HuH-7.5 (cell line): ENCODE data around the gene ENDOU.

Source experiments
- DNase-seq: peaks from one replicate; pipeline ENCODE4 v3.0.0; 2011; ENCODE audit warnings: low spot score

The ENDOU gene, protein sequence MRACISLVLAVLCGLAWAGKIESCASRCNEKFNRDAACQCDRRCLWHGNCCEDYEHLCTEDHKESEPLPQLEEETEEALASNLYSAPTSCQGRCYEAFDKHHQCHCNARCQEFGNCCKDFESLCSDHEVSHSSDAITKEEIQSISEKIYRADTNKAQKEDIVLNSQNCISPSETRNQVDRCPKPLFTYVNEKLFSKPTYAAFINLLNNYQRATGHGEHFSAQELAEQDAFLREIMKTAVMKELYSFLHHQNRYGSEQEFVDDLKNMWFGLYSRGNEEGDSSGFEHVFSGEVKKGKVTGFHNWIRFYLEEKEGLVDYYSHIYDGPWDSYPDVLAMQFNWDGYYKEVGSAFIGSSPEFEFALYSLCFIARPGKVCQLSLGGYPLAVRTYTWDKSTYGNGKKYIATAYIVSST

DNA sequence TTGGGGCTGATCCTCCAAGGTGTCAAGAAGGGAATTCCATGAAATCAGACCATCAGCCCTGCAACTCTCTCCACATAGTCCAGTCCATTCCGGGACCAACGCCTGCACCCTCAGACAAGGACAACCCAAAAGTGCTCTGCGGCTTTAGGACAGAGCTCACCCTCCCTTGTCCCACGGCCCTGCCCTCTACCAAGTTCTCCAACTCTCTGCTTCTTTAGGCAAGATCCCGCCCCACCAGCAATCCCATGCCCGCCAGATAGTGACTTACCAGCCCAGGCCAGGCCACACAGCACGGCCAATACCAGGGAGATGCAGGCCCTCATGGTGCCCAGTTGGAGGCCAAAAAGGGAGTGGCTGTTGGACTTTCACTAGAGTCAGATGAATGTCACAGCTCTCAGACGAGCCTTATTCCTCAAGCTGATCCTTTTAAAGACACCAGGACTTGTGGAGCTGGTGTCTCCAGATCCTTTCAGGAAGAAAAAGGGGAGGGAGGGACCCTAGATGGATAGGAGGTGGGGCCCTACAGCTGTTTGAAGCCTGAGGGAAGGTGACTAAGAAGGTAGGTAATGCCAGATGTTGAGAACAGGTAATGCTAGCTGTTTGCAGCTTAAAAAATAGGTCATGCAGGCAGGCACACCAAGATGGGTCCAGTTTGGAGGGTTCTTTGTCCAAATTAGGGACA is at the start of gene ENDOU:
ENDOU (minus strand) TSS at position 400 of the 682 bp plus-strand sequence; CDS start at position 323, 77 bp downstream.
- DNase-seq: no peak

DNA sequence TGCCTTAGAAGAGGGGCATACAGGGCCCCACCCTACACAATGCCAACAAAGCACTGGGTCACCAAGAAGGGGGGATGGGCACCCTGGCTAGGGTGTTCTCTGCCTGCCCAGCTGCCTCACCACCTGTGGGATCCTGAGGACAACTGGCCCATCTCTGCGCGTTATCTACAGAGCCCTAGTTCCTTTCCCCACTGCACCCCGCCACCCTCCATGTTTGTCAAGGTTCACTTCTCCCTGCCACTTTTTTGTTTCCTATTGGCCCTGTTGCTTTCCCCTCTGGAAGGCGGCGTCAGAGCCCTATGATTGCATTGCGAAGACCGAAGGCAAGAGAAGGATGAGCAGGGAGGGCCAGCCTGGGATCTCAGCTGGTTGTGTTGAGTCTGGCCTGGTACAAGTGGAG is 49.4 kb upstream of the ENDOU start:
- no peak for DNase-seq

DNA sequence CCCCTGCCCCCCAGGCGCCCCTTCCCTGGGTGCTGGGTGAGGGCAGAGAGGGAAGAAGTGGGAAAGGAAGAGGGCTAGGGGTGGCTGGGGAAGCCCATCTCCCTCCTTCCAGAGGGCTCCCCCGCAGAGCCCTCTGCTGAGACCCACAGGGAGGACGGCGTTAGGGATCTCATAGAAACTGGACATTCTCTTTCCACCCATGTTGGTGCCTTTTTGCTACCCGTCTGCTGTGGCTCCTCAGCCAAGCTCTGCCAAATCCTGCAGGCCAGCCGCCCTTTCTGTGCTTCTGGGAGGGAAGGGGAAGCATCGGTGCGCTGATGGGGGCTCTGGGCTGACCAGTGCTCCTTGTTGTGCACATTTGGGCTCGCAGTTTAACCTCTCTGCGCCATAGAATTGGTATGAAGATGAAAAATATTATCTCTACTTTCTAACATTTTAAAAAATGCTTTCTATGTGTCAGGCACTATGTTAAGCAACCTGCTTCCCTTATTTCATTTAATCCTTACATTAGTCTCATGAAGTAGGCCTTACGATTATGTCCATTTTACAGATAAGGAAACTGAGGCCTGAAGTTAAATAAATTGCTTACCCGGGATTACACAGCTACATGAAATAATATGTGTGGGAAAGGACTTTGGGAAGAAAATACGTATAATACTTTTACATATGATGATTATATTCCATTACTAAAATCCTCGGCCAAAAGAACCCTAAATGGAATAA is 48.7 kb upstream of the ENDOU start:
- peak; percentile 71 for DNase-seq

DNA sequence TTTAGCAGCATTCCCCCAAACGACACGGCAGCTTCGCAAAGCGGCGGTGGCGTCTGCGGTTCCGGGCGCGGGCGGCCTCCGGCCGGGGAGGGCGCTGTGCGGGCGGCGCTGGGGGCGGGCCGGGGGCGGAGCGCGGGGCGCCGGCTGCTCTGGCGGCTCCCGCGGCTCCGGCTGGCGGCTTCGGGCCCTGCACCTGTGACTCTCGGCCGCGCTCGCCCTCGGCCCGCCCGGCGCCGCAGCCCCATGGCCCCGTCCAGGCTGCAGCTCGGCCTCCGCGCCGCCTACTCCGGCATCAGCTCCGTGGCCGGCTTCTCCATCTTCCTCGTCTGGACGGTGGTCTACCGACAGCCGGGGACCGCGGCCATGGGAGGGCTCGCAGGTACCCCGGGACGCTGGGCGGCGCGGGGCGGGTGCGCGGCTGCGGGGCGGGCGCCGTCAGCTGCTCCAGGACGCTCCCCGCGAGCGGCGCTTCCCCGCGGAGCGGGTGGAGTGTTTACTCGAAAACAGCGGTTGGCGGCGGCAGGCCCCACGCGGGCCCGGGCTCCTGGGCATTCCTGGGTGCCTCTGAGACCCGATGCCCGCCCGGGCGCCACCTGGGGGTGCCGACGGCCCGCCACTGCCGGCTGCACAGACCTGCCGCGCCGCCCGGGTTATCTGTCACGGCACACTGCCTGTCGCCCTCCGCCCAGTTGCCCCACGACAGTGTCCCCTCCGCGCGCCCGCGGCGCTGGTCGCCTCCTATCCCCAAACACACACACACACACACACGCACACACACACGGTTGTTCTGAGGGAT is 48.0 kb upstream of the ENDOU start, which contains the start of gene SLC48A1:
SLC48A1 (plus strand) TSS at position 177 of the 796 bp plus-strand sequence; CDS start at position 244, 67 bp downstream.
- DNase-seq: peak; percentile 94

DNA sequence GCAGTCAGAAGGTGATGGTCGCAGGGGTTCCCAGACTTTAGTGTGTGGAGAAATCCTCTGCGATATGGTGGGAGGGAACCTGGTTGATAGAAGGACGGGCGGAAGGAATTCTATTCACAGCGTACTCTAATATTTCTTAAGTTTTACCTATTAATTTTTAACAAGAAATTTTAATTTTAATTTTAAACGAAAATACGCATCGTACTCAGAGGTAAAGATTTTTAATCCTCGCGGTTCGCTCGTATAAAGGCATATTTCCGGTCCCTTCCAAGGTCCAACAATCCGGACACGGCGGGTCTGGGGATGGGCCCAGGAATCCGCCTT is 47.4 kb upstream of the ENDOU start:
- no peak for DNase-seq

DNA sequence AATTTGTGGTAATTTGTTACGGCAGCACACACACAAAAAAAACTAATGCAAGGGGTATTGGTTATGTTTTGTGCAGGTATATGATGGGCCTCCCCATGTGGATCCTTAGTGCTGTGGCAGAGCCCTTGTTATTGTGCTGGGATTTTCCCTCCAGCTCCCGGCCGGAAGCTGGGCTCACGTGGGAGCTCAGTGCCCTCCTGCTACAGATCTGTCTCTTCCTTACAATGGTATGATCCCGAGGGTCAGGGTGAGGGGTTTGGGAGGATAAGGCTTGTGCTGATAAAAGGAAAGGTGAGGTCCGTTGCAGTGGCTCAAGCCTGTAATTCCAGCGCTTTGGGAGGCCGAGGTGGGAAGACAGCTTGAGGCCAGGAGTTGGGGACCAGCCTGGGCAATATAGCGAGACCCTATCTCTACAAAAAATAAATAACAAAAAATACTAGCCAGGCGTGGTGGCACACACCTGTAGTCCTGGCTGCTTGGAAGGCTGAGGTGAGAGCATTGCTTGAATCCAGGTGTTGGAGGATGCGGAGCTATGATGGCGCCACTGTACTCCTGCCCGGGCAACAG is 46.9 kb upstream of the ENDOU start:
- no peak for DNase-seq

DNA sequence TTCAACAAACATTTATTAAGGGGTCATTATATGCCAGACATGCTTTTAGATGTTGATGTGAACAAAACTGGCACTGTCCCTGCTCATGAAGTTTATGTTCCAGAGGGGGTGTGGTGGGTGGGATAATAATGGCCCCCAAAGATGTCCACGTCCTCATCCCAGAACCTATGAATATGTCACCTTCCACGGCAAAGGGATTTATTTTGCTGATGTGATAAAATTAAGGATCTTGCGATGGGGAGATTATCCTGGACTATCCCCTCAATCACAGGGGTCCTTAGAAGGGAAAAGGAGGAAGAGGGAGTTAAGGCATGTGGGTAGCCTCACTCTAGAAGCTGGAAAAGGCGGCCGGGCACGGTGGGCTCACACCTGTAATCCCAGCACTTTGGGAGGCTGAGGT is 46.0 kb upstream of the ENDOU start:
- no peak for DNase-seq

DNA sequence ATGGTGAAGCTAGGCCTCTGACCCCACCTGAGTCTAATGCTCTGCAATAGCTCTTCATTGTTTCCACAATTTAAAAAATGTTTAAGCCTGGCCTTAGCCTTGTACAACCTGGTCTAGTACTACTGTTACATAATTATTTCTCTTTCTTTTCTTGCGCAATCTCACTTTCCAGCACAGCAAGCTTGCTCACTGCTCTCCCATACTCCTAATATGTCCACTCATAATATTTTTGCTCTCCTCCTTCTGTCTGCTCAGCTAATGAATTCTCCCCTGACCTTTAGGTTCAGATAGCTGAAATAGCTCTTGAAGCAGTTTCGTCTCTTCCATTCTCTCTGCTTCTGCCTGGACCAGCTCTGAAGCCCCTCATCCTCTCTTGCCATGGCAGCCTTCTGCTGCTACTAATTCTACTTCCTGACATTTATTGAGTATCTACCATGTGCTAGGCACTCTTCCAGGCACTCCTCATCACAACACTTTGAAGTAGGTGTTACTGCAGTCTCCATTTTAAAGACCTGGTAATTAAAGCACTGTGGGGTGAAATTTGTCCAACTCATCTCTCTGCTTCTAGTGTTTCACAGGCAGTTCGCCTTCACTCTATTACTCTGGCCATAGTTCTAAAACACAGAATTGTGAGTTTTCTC is 44.9 kb upstream of the ENDOU start:
- DNase-seq: peak; percentile 69

DNA sequence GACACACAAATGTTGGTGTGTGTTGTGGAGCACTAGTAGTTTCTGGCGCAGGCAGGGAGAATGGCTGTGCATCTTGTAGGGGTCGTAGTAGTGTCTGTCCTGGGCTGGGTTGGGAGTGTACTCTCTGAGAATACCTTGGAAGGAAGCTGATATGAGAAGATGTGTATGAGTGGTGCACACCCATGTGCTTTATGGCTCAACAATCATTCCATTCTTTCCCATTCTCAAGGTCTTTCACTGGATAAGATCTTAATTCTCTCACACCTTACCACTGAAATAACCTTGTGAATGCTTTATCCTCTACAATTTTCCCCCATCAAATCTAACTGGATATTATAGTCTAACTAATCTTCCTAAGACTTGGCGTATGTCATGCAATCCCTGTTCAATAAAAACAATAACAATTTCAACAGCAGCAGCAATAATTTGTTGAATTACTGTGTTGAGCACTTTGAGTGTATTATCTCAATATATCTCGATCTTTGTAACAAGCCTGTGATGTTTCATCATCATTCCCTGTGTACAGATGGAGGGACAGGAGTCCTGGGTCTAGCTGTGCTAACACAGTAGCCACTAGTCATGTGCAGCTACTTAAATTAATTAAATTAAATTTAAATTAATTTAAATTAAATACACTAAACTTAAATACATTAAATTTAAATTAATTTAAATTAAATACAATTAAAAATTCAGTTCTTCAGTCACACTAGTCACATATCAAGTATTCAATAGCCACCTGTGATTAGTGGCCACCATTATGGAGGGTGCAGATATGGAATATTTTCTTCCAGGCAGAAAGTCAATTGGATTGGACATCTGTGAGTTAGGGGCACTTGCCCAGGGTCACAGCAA is 44.2 kb upstream of the ENDOU start:
- DNase-seq: no peak

DNA sequence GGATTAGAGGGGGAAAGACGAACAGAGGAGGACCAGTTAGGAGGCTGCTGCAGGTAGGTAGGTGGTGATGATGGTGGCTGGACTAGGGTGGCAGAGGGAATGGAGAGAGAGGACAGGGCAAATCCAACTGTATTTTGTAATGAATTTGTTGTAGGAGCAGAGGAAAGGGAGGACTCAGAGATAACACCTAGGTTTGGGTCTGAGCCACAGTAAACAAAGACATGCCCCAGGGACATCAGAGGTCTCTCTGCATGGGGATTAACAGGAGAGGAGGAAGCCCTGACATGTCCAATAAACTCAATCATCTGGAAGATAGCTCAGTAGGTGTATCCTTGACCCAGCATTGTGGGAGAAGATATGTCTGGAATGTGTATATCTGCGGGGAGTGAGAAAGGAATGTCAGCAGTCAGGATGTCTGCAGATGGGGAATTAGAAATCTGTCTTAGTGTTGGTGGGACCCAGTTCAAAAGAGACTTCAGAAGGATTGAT is 43.1 kb upstream of the ENDOU start:
- peak; percentile 72 for DNase-seq

DNA sequence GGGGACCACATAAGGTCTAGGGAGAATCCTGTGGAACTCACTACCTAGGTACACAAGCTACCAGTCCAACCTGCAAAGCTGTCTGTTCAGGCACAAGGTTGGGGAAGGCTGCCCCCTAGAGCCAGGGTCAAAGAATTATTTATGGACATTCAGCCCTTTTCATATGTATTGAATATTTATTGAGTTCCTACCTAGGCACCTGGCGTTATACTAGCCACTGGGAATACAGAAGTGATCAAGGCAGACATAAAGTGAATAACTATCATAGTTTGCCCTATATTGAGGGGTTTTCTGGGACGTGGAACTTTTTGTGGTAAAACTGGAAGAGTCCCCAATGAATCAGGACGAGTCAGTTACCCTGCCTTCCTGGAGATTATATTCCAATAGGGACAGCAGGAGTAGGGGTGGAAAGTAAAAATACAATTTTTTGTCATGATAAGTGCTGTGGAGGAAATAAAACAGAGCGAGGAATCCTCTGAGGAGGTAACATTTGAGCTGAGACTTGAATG is 42.0 kb upstream of the ENDOU start:
- no peak for DNase-seq

DNA sequence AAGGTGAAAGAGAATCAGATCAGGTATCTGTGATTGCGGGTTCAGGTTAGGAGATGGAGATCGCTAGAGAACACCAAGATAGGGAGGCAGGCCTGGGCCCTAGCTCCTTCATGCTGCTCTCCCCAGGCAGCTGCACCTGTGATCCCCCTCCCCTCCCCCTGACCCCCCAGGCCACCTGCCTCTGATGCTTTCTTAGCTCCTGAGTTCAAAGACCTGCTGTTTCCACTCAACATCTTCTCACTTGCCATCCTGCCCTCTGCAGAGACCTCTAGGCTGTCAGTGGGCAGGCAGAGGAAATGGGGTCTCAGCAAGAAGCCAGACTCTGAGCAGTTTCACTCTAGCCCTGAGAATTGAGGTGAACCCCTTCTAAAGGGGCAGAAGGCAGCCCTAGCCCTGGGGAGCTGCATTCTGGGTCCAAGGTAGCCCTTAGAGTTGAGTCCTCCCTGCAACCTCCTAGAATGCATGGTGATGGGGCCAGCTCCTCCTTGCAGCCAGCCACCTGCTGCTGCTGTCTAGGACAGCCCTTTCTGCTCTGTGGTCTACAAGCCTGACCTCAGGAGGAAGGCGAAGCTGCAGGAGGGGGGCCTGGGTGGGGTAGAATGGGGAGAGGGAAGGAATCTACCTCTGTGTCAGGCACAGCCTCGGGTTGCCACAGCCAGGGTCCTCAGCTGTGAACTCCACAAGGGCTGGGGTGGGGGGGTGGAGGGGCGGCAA is 41.4 kb upstream of the ENDOU start:
- no peak for DNase-seq

DNA sequence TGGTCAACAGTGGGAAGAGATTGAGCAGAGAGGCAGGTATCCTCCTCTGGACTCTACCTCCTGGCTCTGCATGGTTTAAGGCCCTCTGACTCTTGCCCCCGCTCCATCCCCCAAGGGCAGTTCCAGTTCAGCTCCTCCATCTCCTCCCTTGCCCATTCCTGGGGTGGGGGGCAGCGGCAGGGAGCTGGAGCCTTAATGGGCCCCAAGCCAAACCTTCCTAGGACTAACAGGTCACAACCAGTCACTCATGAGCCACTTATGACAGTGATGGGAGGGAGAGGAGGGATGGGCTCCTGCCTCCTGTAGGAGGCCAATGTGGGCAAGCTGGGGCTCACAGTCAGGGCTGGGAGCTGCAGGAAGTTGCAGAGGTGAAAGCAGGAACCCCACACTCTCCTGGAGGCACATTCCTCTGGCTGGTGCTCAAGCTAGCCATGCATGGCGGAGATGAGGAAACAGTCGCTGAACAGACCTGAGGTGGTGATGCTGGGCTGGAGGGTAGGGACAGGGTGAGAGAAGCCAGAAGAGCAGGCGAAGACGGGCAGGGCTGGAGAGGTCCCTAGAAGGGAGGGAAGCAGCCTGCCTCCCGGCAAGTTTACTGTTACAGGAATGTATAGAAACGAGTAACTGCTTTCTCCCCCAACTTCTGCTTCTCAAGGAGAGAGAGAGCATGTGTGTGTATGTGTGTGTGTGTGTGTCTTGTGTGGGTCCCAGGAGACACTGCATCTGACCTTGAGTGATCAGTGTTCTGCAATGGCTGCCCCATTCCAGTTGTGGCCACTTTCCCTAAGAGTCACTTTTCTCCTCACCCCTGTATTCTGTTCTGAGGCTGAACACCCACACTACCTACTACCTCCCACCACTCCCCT is 38.4 kb upstream of the ENDOU start:
- no peak for DNase-seq

DNA sequence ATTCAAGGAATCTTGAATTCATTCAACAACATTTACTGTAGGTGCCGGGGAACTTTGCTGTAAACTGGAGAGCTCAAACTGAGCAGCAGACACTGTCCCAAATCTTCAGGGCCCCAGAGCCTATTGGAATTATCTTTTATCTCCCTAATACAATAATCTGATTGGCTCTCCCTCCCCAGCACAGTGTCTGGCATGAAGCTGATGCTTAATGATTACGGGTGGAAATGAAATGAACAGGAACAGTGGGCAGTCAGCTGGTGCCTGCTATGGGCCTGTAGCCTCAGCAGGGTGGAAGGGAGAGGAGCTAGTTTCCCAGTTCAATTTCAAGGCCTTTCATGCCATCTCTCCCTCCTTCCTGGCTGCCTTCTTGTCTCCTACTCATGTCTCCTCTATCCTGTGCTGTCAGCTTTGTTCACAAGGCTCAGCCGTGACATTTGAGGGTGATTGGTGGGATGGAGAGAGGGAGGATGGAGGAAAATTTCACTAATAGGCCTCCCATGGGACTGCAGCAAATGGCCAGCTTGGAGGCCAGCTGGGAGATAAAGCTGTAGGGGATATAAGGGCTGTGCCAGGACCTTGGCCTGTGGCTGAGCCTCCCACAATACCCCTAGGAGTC is 37.7 kb upstream of the ENDOU start:
- DNase-seq: no peak

DNA sequence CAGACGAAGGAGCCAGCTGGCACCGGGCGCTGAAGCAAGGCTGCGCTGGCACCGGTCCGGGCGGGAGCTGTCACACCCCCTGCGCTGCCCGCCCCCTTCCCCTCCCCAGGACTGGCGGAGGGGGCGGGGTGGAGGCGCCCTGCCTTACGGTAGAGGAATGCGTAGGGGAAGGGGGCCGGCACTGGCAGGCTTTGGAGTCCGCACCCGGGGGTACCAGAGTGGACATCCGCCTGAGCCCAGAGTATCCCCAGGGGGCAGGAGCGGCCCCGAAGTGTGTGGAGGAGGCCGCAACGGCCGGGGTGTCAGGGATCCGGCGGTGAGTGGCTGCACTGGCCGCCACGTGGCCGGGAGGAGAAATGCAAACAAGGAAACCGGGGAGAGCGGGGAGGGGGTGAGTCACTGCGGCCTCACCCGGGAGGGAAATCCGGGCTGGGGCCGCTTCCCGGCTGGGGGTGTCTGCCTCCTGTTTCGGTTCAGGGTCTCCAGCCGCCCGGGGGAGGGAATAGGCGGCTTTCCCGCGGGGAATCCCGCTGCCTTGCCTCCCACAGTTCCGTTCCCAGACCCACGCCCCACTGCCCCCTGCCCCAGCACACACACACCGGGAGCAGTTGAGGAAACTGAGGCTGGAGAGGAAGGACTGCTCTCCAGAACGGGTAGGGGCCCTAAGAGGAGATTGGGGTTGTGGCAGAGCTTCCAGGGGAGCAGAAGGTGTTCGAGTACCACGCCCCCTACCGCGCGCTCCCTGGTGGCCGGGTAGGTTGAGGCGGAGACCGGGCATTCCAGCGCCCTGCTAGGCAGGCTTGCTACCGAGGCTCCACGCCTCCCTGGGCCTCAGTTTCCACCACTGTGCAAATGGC is 33.8 kb upstream of the ENDOU start, which contains the start of gene RAPGEF3:
RAPGEF3 (minus strand) TSS at position 47 of the 857 bp plus-strand sequence. CDS start 324 bp downstream, outside the sequence.
- DNase-seq: peak; percentile 94

DNA sequence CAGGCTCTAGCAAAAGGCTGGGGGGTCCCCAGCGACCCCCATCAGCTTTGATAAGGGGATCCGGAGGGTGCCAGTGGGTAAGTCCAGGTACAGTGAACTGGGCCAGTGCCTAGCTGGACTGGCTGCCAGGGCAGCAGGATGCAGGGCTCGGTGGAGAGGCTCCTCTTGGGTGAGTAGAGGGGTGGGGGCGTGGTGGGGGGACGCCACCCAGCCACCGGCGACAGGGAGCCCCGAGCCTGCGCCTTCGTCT is 33.2 kb upstream of the ENDOU start:
- no peak for DNase-seq
